ENCODE measurements around the gene ARHGAP18. TPM values are rescaled to one million over a fixed set of nuclear protein-coding genes. Genes with fewer than 3 reads are reported as not detected.

ARHGAP18 gene
- polyA plus RNA-seq, 1 donor from 2014 or later = 3.5 TPM

DNA sequence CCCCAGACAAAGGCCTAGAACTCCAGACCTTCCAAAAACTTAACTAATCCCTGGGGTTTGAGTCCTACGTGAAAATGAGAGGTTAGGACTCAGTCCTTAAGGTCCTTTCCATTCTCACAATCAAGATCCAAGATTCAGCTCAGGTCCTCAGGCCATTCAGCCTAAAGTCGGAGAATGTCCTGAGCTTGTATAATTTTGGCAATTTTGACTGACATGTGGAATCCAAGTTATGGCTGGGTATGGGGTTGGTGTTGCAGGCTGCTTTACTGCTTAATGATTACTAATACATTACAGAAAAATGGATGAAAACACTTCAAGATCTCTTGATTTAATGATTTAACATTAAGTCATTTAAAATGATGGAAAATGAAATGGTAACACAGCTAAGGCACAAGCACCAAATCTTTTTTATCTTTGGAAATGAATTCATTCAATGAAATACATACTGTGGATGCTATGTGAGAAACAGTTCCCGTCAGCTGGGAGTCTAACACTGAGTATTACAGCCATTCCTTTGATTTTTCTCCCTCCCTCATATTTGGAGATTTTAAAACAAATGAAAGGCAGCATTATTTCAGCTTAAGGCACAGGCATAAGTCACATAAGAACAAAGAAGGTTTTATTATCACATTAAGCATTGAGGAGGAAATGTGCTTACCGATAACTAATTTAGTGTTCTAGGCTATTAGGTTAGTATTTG, 1.3 kb downstream of the ARHGAP18 start:
- no peaks in the 10 kb centered on the region for H3K9me3 Mint-ChIP-seq
- H3K27me3 Mint-ChIP-seq = no peaks in the 10 kb centered on the region
- peaks cover 15 to 34% (median 25%) of the 10 kb centered on the region in 3 donors for H3K4me1 Mint-ChIP-seq
- H3K27ac Mint-ChIP-seq = peak overlapping the region in 1 of 3 donors; percentile 10
- peaks cover 2% of the 10 kb centered on the region for H3K36me3 Mint-ChIP-seq
- H3K4me3 Mint-ChIP-seq = peak overlapping the region; percentile 95 to 99 (median 96)

- no peaks in the 10 kb centered on the region for H3K9me3 Mint-ChIP-seq
- H3K36me3 Mint-ChIP-seq = peaks cover 2% of the 10 kb centered on the region
- peaks cover 15 to 34% (median 22%) of the 10 kb centered on the region in 3 donors for H3K4me1 Mint-ChIP-seq
- no peaks in the 10 kb centered on the region for H3K27me3 Mint-ChIP-seq
- no peak overlapping the region for H3K27ac Mint-ChIP-seq
- peak overlapping the region in 3 of 4 donors; percentile 58 to 96 (median 70) for H3K4me3 Mint-ChIP-seq
Measured at GRCh38 chr6:129707882-129708495, 2.0 kb downstream of the ARHGAP18 start.

GRCh38 chr6:129707028-129707427, 2.9 kb downstream of the ARHGAP18 start:
- Mint-ChIP-seq H3K4me3 (no peak overlapping the region), H3K27me3 (no peaks in the 10 kb centered on the region), H3K4me1 (peaks cover 15 to 34% (median 19%) of the 10 kb centered on the region in 3 donors), H3K27ac (no peak overlapping the region), H3K36me3 (peaks cover 4% of the 10 kb centered on the region), H3K9me3 (no peaks in the 10 kb centered on the region)

DNA sequence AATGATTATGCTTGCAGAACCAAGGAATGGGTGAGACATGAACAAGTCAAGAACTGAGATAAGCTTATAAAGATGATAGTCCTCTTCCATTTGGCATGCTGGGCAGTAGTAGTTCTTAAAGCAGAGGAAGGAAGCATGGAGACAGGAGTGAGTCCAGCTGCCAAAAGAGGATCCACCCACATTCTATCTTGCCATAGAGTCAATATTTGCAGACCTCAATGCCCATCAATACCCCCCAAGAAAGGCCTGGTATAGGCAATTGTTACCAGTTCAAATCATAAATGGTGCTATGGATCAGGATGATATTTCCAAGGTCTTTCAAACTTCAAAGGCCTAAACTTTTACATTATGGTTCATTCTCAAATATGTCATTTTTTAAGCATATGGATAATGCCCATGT, 4.8 kb downstream of the ARHGAP18 start:
- no peak overlapping the region for H3K27ac Mint-ChIP-seq
- peaks cover 13 to 27% (median 13%) of the 10 kb centered on the region in 3 donors for H3K4me1 Mint-ChIP-seq
- H3K36me3 Mint-ChIP-seq = peaks cover 4% of the 10 kb centered on the region
- H3K9me3 Mint-ChIP-seq = no peaks in the 10 kb centered on the region
- no peak overlapping the region for H3K4me3 Mint-ChIP-seq
- H3K27me3 Mint-ChIP-seq = no peaks in the 10 kb centered on the region

GRCh38 chr6:129704708-129705107, 5.3 kb downstream of the ARHGAP18 start:
- H3K36me3 Mint-ChIP-seq = peaks cover 4% of the 10 kb centered on the region
- peaks cover 8 to 25% (median 13%) of the 10 kb centered on the region in 3 donors for H3K4me1 Mint-ChIP-seq
- H3K9me3 Mint-ChIP-seq = no peaks in the 10 kb centered on the region
- H3K27ac Mint-ChIP-seq = no peak overlapping the region
- peak overlapping the region in 1 of 4 donors; percentile 2 for H3K4me3 Mint-ChIP-seq
- H3K27me3 Mint-ChIP-seq = no peaks in the 10 kb centered on the region

DNA sequence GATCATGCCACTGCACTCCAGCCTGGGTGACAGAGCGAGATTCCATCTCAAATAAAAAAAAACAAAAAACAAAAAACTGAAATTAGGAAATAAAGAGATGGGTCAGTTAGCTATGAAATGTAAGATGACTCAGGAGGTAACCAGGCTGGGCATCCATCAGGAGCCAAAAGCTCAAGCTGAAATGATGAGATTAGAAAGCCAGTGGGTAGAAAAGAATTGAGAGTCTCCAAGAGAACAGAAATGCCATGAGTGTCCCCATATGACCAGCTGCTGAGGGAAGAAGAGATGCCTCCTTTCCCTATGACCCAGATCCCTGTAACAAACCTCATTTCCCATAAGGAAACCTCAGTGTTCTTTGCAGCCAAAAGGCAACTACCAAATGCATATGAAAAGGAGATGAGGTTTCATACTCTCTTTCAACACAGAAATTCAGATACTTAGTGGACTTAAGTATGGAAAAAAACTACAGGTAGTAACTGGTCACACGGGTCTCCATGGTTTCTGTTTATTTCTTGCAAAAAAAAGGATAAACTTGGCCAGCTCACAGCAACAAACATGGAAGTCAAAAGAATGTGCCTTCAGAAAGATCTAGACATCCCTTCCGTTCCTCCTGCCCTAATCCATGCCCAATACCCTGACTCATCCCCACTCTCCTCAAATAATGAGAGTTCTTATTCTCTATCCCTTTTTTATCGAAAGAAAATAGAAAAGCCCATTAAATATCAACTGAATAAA, 8.1 kb downstream of the ARHGAP18 start:
- peaks cover 2 to 10% (median 9%) of the 10 kb centered on the region in 3 donors for H3K4me1 Mint-ChIP-seq
- H3K27ac Mint-ChIP-seq = peak overlapping the region in 1 of 3 donors; percentile 66
- no peaks in the 10 kb centered on the region for H3K9me3 Mint-ChIP-seq
- H3K27me3 Mint-ChIP-seq = no peaks in the 10 kb centered on the region
- no peak overlapping the region for H3K4me3 Mint-ChIP-seq
- peaks cover 6% of the 10 kb centered on the region for H3K36me3 Mint-ChIP-seq

DNA sequence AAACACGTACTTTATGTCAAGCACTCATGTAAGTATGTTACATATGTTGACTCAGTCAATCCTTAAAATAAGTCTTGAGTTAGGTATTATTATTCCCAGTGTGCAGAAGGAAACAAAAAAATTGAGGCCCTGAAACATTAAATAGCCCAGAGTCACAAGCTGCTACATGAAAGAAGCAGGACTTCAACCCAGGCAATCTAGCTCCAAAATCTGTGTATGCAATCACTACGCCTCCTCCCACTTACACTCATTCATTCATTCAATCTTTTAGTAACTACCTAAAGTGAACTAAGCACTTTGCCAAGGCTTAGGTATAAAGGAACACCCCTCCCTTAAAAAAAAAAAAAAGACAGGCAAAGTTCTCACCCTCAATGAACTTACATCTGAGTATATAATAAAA, 9.3 kb downstream of the ARHGAP18 start:
- H3K9me3 Mint-ChIP-seq = no peaks in the 10 kb centered on the region
- no peaks in the 10 kb centered on the region for H3K27me3 Mint-ChIP-seq
- H3K27ac Mint-ChIP-seq = no peak overlapping the region

DNA sequence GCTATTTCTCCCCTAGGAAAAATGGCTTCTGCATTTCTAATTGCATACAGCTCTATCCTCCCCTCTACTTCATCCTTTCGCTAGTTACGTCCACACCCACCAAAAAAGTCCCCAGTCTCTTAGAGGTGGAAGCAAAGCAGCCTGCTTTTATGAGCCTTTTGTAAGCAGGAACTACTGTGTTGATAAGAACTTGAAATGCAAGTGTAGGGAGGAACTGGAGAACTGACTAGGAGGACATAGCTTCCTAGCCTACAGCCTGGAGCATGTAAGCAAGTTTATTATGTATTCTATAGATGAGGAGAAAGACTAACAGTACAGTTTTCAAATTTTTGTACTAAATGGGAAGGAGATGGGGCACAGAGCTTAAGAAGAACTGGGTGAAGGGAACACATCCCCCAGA, 10.3 kb downstream of the ARHGAP18 start:
- Mint-ChIP-seq H3K9me3 (no peaks in the 10 kb centered on the region), H3K36me3 (peaks cover 4% of the 10 kb centered on the region), H3K27me3 (no peaks in the 10 kb centered on the region), H3K27ac (no peak overlapping the region), H3K4me3 (no peak overlapping the region), H3K4me1 (peaks cover 15 to 18% (median 15%) of the 10 kb centered on the region in 3 donors)

More for the DNA sequence above, 9.3 kb downstream of the ARHGAP18 start:
- Mint-ChIP-seq H3K4me1 (peaks cover 13 to 14% (median 14%) of the 10 kb centered on the region in 3 donors), H3K36me3 (peaks cover 6% of the 10 kb centered on the region), H3K4me3 (no peak overlapping the region)

- Mint-ChIP-seq H3K27ac (no peak overlapping the region), H3K27me3 (no peaks in the 10 kb centered on the region), H3K36me3 (peaks cover 4% of the 10 kb centered on the region), H3K9me3 (no peaks in the 10 kb centered on the region), H3K4me1 (peaks cover 13 to 18% (median 15%) of the 10 kb centered on the region in 3 donors), H3K4me3 (no peak overlapping the region)
Measured at GRCh38 chr6:129698430-129698829, 11.5 kb downstream of the ARHGAP18 start.

DNA sequence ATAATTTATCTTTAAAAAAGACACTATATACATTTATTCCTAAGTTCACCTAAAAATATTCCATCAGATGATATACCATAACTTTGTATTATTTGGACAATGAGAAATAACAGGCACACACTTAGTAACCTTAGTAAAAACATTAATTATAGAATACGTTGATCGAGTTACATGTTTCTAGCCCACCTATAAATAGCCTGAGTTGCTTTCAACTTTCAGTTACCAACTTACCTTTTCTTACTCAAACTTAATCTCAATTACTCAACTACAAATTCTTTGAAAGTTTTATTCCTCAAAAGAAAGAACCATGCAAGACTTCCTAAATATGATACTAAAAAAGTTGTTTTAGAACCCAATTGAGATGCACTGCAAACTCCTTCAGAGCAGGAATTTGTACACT, 12.2 kb downstream of the ARHGAP18 start:
- no peak overlapping the region for H3K27ac Mint-ChIP-seq

DNA sequence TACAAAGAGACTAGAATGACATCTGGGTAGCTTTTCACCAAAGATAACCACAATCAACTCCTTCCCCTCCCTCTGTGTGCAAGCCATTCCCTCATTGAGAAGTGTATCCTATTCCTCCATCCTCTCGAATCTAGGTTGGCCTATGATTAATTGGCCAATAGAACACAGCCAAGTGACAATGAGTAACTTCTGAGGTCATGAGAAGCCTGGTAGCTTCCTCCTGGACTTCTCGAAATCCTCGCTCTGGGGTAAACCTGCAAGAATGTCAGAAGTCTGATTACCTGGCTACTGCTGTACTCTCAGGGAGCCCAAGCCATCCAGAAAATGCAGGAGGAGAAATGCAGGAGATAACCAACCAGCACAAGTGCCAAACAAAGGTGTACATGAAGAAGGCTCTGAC, 13.1 kb downstream of the ARHGAP18 start:
- Mint-ChIP-seq H3K4me1 (peaks cover 11 to 18% (median 18%) of the 10 kb centered on the region in 3 donors), H3K4me3 (no peak overlapping the region), H3K9me3 (no peaks in the 10 kb centered on the region), H3K36me3 (peaks cover 4% of the 10 kb centered on the region), H3K27ac (peak overlapping the region in 1 of 3 donors; percentile 7), H3K27me3 (no peaks in the 10 kb centered on the region)

More for the DNA sequence above, 12.2 kb downstream of the ARHGAP18 start:
- Mint-ChIP-seq H3K9me3 (no peaks in the 10 kb centered on the region), H3K36me3 (peaks cover 5% of the 10 kb centered on the region), H3K4me3 (no peak overlapping the region), H3K27me3 (no peaks in the 10 kb centered on the region), H3K4me1 (peaks cover 13 to 18% (median 15%) of the 10 kb centered on the region in 3 donors)

GRCh38 chr6:129696028-129696418, 14.0 kb downstream of the ARHGAP18 start:
- H3K4me3 Mint-ChIP-seq = peak overlapping the region in 1 of 4 donors; percentile 68
- H3K36me3 Mint-ChIP-seq = peaks cover 4% of the 10 kb centered on the region

GRCh38 chr6:129695373-129696027, 14.5 kb downstream of the ARHGAP18 start:
- H3K27ac Mint-ChIP-seq = peak overlapping the region in 1 of 3 donors; percentile 67
- H3K4me3 Mint-ChIP-seq = peak overlapping the region in 1 of 4 donors; percentile 68
- H3K27me3 Mint-ChIP-seq = no peaks in the 10 kb centered on the region
- no peaks in the 10 kb centered on the region for H3K9me3 Mint-ChIP-seq
- peaks cover 11 to 21% (median 18%) of the 10 kb centered on the region in 3 donors for H3K4me1 Mint-ChIP-seq
- peaks cover 4% of the 10 kb centered on the region for H3K36me3 Mint-ChIP-seq

More at GRCh38 chr6:129696028-129696418, 14.0 kb downstream of the ARHGAP18 start:
- H3K27me3 Mint-ChIP-seq = no peaks in the 10 kb centered on the region
- peak overlapping the region in 1 of 3 donors; percentile 67 for H3K27ac Mint-ChIP-seq
- H3K9me3 Mint-ChIP-seq = no peaks in the 10 kb centered on the region
- H3K4me1 Mint-ChIP-seq = peaks cover 11 to 21% (median 18%) of the 10 kb centered on the region in 3 donors

DNA sequence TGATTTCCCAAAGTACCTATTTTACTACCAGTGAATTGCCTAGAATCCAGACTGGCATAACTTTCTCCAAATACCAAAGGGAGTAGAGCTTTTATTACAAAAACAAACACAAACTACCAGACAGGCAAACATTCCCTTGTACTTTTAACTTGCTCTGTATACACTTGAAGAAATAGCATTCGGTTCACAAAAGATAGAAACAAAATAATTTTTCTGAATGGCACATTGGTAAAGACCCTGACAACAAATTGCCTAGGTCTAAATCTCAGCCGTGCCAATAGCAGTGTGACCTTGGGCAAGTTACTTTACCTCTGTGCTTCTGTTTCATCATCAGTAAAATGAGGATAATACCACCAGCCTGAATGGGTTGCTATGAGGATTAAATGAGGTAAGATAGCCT, 15.9 kb downstream of the ARHGAP18 start:
- Mint-ChIP-seq H3K4me1 (peaks cover 9 to 18% (median 18%) of the 10 kb centered on the region in 3 donors), H3K4me3 (no peak overlapping the region), H3K27me3 (no peaks in the 10 kb centered on the region), H3K27ac (no peak overlapping the region), H3K36me3 (peaks cover 2% of the 10 kb centered on the region), H3K9me3 (no peaks in the 10 kb centered on the region)

All from IgD-negative memory B cell (primary cell).